MCF 10A (cell line): ENCODE results near the gene AP2B1. TPM values are rescaled to one million over a fixed set of nuclear protein-coding genes. Genes with fewer than 3 reads are reported as not detected.

Experiments
- BruUV-seq: library from RNA; stranded (reverse); fragments of 400-500 nt; replicated peaks from 2 replicates; lab custom pipeline; 2021; lab: Mats Ljungman, UMichigan
- CTCF ChIA-PET: fragments of 300-600 bp; sonication (Branson Sonifier 250); formaldehyde crosslinking; extraction: SDS; loops from one replicate; lab custom pipeline; 2021; ENCODE audit warnings: antibody characterized with exemption, inconsistent platforms; lab: Yijun Ruan, JAX
- POLR2A ChIA-PET: fragments of 300-600, 350-650 bp; sonication (Branson Sonifier 250); formaldehyde crosslinking; extraction: SDS; loops from one replicate; lab custom pipeline; 2020; ENCODE audit warnings: antibody characterized with exemption, inconsistent platforms; lab: Yijun Ruan, JAX
- DNase-seq: peaks from one replicate; pipeline ENCODE4 v3.0.0-alpha.2; 2018; ENCODE audit not compliant: unreplicated experiment
- H3K27ac Mint-ChIP-seq: one replicate; pipeline ENCODE4 v1.8.0; 2022; ENCODE audit warnings: mild to moderate bottlenecking, low read depth, mixed read lengths; ENCODE audit not compliant: unreplicated experiment
- H3K27me3 Mint-ChIP-seq: one replicate; pipeline ENCODE4 v1.8.0; 2022; ENCODE audit warnings: mixed read lengths; ENCODE audit not compliant: insufficient read depth, unreplicated experiment
- H3K36me3 Mint-ChIP-seq: one replicate; pipeline ENCODE4 v1.8.0; 2022; ENCODE audit warnings: mild to moderate bottlenecking, moderate library complexity, mixed read lengths; ENCODE audit not compliant: insufficient read depth, unreplicated experiment
- H3K4me1 Mint-ChIP-seq: one replicate; pipeline ENCODE4 v1.8.0; 2022; ENCODE audit warnings: mixed read lengths; ENCODE audit not compliant: insufficient read depth, unreplicated experiment
- H3K4me3 Mint-ChIP-seq: one replicate; pipeline ENCODE4 v1.8.0; 2022; ENCODE audit warnings: mild to moderate bottlenecking, moderate library complexity, mixed read lengths; ENCODE audit not compliant: unreplicated experiment
- H3K9me3 Mint-ChIP-seq: one replicate; pipeline ENCODE4 v1.8.0; 2022; ENCODE audit warnings: mixed read lengths; ENCODE audit not compliant: unreplicated experiment
- intact Hi-C: fragments of 100-400 bp; cut with micrococcal nuclease; formaldehyde crosslinking; loops from 2 replicates; pipeline ENCODE4 v1.14.1; 2022
- total RNA-seq: library from RNA; stranded (reverse); gene quantifications from 2 replicates; pipeline ENCODE4 v1.2.3, GENCODE V29; 2022
- TF ChIP-seq, protein P1 (sequence below): fragments of 200-600 bp; IDR thresholded peaks from one replicate; pipeline ENCODE4 v1.8.0; 2022; ENCODE audit warnings: antibody characterized with exemption, mild to moderate bottlenecking; ENCODE audit not compliant: unreplicated experiment

Gene AP2B1
- total RNA-seq, 1 experiment from 2014 or later: 227 TPM

- Mint-ChIP-seq H3K4me3 (no peak overlapping the region), H3K27me3 (peaks cover 21% of the 10 kb centered on the region), H3K36me3 (no peaks in the 10 kb centered on the region), H3K27ac (no peak overlapping the region), H3K9me3 (no peaks in the 10 kb centered on the region), H3K4me1 (no peaks in the 10 kb centered on the region)
- intact Hi-C loops: no loop called here
- TF ChIP-seq, protein P1, sequence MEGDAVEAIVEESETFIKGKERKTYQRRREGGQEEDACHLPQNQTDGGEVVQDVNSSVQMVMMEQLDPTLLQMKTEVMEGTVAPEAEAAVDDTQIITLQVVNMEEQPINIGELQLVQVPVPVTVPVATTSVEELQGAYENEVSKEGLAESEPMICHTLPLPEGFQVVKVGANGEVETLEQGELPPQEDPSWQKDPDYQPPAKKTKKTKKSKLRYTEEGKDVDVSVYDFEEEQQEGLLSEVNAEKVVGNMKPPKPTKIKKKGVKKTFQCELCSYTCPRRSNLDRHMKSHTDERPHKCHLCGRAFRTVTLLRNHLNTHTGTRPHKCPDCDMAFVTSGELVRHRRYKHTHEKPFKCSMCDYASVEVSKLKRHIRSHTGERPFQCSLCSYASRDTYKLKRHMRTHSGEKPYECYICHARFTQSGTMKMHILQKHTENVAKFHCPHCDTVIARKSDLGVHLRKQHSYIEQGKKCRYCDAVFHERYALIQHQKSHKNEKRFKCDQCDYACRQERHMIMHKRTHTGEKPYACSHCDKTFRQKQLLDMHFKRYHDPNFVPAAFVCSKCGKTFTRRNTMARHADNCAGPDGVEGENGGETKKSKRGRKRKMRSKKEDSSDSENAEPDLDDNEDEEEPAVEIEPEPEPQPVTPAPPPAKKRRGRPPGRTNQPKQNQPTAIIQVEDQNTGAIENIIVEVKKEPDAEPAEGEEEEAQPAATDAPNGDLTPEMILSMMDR: no peak
- POLR2A ChIA-PET: no interaction called here
- DNase-seq: no peak
- BruUV-seq: no TSS peak
- CTCF ChIA-PET: interaction anchor here (1.3 to 7.8 kb wide), 3 partner anchors 12 to 122 kb away, joined by 4 to 57 read pairs (median 4); no protein-coding TSS in a partner anchor
Observed at GRCh38 chr17:35736236-35736635, 149.1 kb downstream of the AP2B1 start.

GRCh38 chr17:35738519-35739133, 151.5 kb downstream of the AP2B1 start:
- Mint-ChIP-seq H3K27me3 (peaks cover 45% of the 10 kb centered on the region), H3K4me3 (no peak overlapping the region), H3K9me3 (no peaks in the 10 kb centered on the region), H3K4me1 (no peaks in the 10 kb centered on the region), H3K36me3 (no peaks in the 10 kb centered on the region), H3K27ac (no peak overlapping the region)
- BruUV-seq: no TSS peak
- ChIA-PET POLR2A (no interaction called here), CTCF (interaction anchor here (0.8 to 7.8 kb wide), 3 partner anchors 10 to 125 kb away, joined by 4 to 57 read pairs (median 7); no protein-coding TSS in a partner anchor)
- TF ChIP-seq, protein P1: no peak
- no peak for DNase-seq
- intact Hi-C loops: no loop called here

DNA sequence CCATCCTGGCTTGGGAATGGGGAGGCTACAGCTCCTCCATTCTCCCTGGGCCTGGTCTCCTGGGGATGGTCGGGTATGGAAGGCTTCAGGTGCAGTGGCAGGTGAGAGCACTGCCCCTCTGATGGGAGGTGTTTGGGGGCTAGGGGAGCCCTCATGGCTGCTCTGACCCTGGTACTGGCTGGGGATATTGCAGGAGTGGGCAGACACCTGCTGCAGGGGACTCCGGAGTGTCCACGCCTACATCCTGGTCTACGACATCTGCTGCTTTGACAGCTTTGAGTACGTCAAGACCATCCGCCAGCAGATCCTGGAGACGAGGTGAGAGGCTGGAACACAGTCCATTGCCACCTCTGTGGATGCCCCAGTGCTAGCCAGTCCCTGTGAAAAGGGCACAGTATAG, 153.1 kb downstream of the AP2B1 start:
- DNase-seq: no peak
- POLR2A ChIA-PET: no interaction called here
- H3K36me3 Mint-ChIP-seq: no peaks in the 10 kb centered on the region
- H3K9me3 Mint-ChIP-seq: no peaks in the 10 kb centered on the region
- intact Hi-C loops: loop anchor here (10.0 kb wide), 2 partner anchors 75 to 425 kb away; no protein-coding TSS in a partner anchor
- H3K27ac Mint-ChIP-seq: no peak overlapping the region
- no peaks in the 10 kb centered on the region for H3K4me1 Mint-ChIP-seq
- CTCF ChIA-PET: interaction anchor here (0.9 to 7.8 kb wide), 3 partner anchors 8 to 127 kb away, joined by 5 to 57 read pairs (median 7); no protein-coding TSS in a partner anchor
- H3K27me3 Mint-ChIP-seq: peaks cover 50% of the 10 kb centered on the region
- TF ChIP-seq, protein P1: no peak
- no TSS peak for BruUV-seq
- no peak overlapping the region for H3K4me3 Mint-ChIP-seq

DNA sequence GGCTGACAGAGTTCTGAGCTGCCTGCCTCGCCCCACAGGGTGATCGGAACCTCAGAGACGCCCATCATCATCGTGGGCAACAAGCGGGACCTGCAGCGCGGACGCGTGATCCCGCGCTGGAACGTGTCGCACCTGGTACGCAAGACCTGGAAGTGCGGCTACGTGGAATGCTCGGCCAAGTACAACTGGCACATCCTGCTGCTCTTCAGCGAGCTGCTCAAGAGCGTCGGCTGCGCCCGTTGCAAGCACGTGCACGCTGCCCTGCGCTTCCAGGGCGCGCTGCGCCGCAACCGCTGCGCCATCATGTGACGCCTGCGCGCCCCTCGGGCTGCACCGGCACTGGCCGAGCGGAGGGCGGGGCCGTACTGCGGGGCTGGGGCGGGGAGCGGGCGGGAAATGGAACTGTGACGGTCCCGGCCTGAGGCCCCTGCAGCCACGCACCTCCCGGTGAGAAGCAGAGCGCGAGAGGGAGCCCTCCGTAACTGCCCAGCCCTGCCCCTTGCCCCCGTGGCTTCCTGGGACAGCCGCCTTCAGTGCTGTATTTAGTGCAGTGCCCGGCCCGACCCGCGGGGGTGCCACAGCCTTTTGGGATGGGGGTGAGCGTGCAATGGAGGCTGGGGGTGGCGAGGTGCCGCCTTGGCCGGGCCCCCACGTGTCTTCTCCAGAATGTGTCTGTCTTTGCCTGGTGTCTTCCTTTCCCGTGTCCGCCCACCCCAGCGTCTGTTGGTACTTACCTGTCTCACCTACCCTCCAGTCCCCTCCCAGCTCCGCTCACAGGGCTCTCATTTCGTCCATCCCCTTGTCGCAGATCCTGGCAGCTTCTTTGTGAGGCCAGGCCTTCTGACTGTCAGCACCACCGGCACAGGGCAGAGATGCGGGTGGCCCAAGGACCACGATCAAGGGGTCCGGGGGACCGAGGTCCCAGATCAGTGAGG, 154.1 kb downstream of the AP2B1 start:
- Mint-ChIP-seq H3K27ac (no peak overlapping the region), H3K9me3 (no peaks in the 10 kb centered on the region), H3K4me1 (no peaks in the 10 kb centered on the region), H3K36me3 (no peaks in the 10 kb centered on the region), H3K4me3 (no peak overlapping the region), H3K27me3 (peaks cover 50% of the 10 kb centered on the region)
- TF ChIP-seq, protein P1: no peak
- intact Hi-C loops: loop anchor here (10.0 kb wide), 2 partner anchors 76 to 426 kb away; no protein-coding TSS in a partner anchor
- POLR2A ChIA-PET: no interaction called here
- CTCF ChIA-PET: interaction anchor here (0.6 to 0.7 kb wide), 4 partner anchors 12 to 127 kb away, joined by 3 to 4 read pairs (median 3); no protein-coding TSS in a partner anchor
- no TSS peak for BruUV-seq
- DNase-seq: no peak
